Hypothalamus (tissue), 51 donors: Measurements from ENCODE around the gene MACROD2.

ENCODE experiments used
- DNase-seq, 51 donors: peaks; one replicate each; lab custom pipeline; 2025; lab: John Stamatoyannopoulos, UW

The MACROD2 gene

GRCh38 chr20:14830466-14830865, 835.1 kb downstream of the MACROD2 start:
- DNase-seq = no peak

DNA sequence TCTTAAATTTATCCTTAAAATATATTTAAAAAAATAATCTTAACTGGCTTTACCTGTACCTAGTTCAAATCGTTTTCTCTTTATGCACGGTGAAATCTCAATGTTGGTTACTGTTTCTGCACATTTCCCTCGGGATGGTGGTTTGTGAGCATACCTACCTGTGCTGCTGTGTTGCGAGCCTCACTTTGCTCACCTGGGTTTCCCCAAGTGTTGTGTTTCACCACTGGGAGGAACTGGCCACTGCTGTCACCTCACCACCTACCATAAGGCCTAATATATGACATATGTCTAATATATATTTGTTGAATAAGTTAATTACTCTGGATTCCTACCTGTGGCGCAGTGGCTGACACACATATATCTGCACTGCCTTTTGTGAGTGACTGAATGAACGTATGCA, 835.6 kb downstream of the MACROD2 start:
- no peak for DNase-seq

DNA sequence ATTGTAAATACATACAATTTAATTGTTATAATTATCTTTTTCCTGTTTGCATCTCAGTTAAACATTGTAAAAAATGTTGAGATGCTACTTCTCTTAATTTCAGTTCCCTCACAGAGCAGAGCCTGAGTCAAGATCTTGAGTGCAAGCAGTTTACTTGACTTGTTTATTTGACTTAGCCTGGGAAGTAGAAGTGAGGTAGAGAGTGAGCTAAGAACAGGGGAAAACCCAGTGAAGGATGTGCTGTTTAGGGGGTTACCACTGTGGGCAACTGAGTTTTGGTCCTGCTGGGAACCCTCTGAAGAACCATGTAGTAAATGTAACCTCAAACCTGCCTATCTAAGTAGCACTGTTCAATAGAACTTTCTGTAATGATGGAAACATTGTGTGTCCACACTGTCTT, 837.3 kb downstream of the MACROD2 start:
- DNase-seq = no peak

- no peak for DNase-seq
These were observed 843.6 kb downstream of the MACROD2 start for GRCh38 chr20:14838663-14839628.

DNA sequence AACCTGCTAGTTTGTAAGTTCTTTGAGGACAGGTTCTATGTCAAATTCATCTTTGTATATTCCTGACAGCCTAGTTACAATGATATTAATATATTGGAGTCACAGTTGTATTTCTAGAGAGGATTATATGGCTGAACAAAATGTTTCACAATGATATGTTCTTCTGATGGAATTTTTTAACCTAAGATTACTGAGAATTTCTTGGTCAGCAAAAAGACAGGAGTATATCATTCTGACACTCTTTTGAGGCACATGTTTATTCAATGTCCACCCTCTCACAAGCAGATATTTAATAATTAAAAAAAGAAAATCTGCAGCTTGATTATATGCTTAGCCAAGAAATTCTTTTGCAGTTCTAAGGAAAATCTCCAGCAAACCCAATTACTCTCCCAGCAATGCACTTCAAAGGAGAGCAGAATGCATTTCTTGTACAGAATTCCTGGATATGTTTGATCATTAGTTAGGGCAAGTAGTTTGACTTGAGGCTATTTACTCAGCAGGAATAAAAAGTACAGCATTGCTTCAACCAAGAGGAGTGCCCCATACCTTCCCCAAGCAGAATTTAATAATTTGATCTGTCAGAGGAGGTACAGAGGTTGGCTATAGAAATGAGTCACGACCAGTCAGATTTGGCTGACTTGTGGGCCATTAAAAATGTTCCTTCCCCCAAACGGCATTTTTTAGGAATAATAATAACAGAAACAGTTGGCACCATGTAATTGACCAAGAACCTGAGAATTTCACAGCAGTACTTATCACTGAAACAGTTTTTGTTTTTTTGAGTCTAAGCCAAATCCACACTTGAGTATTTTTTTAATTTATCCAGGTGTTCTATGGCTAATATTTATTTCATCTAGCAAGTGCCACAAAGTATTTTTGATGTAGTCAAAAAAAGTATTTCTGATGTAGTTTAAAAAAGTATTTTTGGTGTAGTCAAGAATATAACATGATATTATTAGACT, 850.2 kb downstream of the MACROD2 start:
- no peak for DNase-seq

- DNase-seq = no peak
These were observed 853.5 kb downstream of the MACROD2 start for GRCh38 chr20:14848806-14849205.

DNA sequence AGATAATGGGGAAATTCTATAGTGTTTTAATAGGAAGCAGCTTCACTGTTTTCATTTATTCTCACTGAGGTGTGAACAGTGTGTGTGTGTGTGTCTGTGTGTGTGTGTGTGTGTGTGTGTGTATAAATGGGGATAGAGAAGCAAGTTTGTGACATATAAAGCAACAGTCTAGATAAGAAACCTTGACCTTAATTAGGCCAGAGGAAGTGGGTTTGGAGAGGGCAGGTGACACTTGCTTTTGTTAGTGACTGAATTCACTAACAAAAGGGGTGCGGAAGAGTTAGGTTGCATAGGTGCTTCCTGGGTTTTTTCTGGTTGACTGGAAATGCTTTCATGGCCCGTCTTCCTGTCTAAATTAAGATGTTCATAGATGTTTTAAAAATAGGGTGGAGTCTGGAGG, 857.8 kb downstream of the MACROD2 start:
- no peak for DNase-seq

GRCh38 chr20:14855171-14855570, 859.9 kb downstream of the MACROD2 start:
- DNase-seq = no peak

- no peak for DNase-seq
These were observed 864.3 kb downstream of the MACROD2 start for GRCh38 chr20:14859627-14860026.

- no peak for DNase-seq
These were observed 865.1 kb downstream of the MACROD2 start for GRCh38 chr20:14860410-14860814.

DNA sequence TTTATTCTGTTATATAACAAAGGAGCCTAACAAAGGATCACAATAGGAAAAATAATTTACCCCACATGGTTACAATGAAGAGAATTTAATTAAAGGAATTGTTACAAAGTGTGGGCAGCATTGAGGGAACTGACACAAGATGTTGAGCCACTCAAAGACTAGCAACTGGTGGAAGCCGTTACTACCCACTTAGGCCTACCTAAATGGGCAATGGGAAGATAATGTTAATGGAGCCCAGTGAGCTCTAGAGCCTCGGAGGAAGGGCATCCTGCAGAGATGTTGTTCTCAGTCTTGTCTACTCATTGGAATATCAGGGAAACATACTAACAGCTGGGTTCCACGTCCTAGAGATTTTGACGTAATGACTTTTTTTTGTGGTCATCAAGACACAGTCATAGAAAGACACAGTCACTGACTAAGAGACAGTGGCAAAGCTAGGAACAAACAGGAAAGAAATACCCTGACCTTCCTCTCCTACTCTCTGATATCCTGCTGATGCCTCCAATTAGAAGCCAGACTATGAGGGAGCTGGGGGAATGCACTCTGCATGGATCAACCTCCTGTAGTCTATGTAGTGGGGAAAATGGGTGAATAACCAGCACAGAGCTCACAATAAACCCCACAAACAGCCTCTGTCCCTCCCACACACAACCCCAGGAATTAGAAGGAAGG, 865.8 kb downstream of the MACROD2 start:
- no peak for DNase-seq

DNA sequence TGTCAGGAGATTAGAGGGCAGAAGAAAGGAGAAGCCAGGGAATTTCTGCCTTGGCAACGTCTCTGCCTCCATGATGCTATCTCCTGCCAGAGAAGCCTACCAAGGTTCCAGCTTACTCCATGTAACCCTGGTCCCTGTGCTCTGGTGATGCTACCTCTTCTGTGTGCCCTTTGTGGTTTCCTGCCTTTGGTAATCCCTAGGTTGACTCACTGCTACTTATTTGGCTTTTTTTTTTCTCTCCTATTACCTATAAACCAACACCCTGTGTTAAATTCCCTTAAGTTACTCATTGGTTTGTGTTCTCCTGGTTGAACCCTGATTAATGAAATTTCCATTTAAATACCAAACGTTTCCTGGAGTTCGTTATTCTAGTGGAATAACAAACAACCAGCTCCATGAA, 869.9 kb downstream of the MACROD2 start:
- DNase-seq = no peak

GRCh38 chr20:14865731-14866130, 870.4 kb downstream of the MACROD2 start:
- no peak for DNase-seq

GRCh38 chr20:14866841-14867514, 871.7 kb downstream of the MACROD2 start:
- no peak for DNase-seq

- no peak for DNase-seq
These were observed 882.1 kb downstream of the MACROD2 start for GRCh38 chr20:14877301-14878028.

GRCh38 chr20:14878676-14879019, 883.3 kb downstream of the MACROD2 start:
- no peak for DNase-seq

DNA sequence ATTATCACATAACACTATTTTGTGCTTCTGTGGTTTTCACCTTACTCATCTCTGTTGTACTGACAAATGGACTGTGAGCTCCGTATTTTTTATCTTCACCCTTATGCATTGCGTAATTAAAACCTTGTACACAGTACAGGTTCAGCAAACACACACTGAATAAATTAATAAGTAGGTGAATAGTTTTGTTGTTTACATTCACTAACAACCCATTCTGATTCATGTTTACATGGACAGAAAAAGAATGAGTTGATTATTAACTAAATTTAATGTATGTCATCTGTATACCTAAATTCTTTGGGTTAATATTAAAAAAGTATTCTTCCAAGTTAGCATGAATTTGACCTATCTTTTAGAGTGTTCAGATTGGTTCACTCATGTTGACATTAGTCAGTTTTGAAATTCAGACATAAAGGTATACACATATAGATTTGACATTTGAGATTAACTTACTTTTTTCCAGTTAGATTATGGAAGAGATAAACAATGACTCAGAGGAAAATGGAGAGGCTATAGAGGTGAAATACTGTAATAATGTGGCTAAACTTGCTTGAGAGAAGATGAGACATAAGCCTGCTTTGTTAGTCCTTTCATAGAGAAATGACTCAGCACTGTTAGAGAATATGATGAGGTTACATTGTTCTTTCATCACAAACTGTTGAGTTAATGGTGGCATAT, 883.8 kb downstream of the MACROD2 start:
- DNase-seq = no peak

- no peak for DNase-seq
These were observed 884.5 kb downstream of the MACROD2 start for GRCh38 chr20:14879839-14880238.

DNA sequence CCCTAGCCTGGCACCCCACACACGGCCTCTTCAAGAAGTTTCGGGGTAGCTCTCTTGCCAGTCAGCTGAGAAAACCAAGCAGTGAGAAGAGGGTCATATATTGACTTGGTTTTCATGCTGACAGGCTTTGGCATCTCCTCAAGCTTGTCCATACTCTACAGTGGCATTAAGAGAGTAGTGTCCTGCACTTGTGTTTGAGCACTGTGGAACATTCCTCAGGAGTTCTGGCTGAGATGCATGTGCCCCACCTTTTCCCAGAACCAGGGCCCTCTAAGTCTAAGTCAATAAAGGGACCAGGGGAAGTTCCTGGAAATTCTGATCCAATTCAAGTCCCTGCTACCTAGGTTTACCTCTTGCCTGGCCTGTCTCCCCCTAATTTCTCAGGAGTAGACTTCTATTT, 886.2 kb downstream of the MACROD2 start:
- no peak for DNase-seq
